Osteoblast (primary cell): ENCODE results near the gene SPTBN1. TPM values are rescaled to one million over a fixed set of nuclear protein-coding genes. Genes with fewer than 3 reads are reported as not detected.
A peak's percentile ranks its signal among the peaks of the same experiment; 100 is the strongest.

ENCODE experiments used
- DNase-seq: peaks from one replicate; pipeline ENCODE4 v3.0.0; 2011; ENCODE audit warnings: low spot score, mixed read lengths; ENCODE audit not compliant: insufficient read length; ENCODE audit errors: missing footprints
- H2AFZ ChIP-seq: 2 replicates; pipeline ENCODE4 v1.6.0; 2011; ENCODE audit warnings: mild to moderate bottlenecking, low read length
- H3K27ac ChIP-seq: 2 replicates; pipeline ENCODE4 v1.5.1; 2011; ENCODE audit warnings: mild to moderate bottlenecking, low read depth, low read length, moderate library complexity
- H3K27me3 ChIP-seq: 2 replicates; pipeline ENCODE4 v1.6.0; 2012; ENCODE audit warnings: mild to moderate bottlenecking, control low read depth, inconsistent platforms, low read length, moderate library complexity; ENCODE audit not compliant: insufficient read depth
- H3K36me3 ChIP-seq: 2 replicates; pipeline ENCODE4 v1.5.1; 2011; ENCODE audit warnings: mild to moderate bottlenecking, low read length, control low read depth, moderate library complexity; ENCODE audit not compliant: insufficient read depth
- H3K4me1 ChIP-seq: 2 replicates; pipeline ENCODE4 v1.5.1; 2011; ENCODE audit warnings: mild to moderate bottlenecking, low read length, control low read depth, moderate library complexity; ENCODE audit not compliant: insufficient read depth
- H3K4me2 ChIP-seq: 2 replicates; pipeline ENCODE4 v1.6.0; 2011; ENCODE audit warnings: mild to moderate bottlenecking, low read length; ENCODE audit not compliant: insufficient read depth
- H3K4me3 ChIP-seq: fragments of 200-600 bp; sonication (generic); 3 replicates; pipeline ENCODE4 v1.5.1; 2012; ENCODE audit warnings: mild to moderate bottlenecking, low read length, inconsistent platforms; ENCODE audit not compliant: insufficient read depth
- H3K79me2 ChIP-seq: 2 replicates; pipeline ENCODE4 v1.6.0; 2012; ENCODE audit warnings: mild to moderate bottlenecking, low read length, control low read depth, inconsistent platforms; ENCODE audit not compliant: insufficient read depth
- H3K9me3 ChIP-seq: 2 replicates; pipeline ENCODE4 v1.5.1; 2011; ENCODE audit warnings: low read depth, low read length, control low read depth
- H4K20me1 ChIP-seq: 2 replicates; pipeline ENCODE4 v1.6.0; 2012; ENCODE audit warnings: mild to moderate bottlenecking, low read length, control low read depth; ENCODE audit not compliant: insufficient read depth
- CTCF ChIP-seq: IDR thresholded peaks from 2 replicates; pipeline ENCODE4 v1.5.1; 2011; ENCODE audit warnings: mild to moderate bottlenecking, low read depth, low read length, moderate library complexity; ENCODE audit errors: extremely low read depth
- total RNA-seq: library from RNA; depleted of rRNA; stranded (reverse); fragments of >200 nt; gene quantifications from 2 replicates; pipeline ENCODE4 v1.2.3, GENCODE V29; 2012

Gene SPTBN1
- total RNA-seq, 1 donor: 249 TPM

DNA sequence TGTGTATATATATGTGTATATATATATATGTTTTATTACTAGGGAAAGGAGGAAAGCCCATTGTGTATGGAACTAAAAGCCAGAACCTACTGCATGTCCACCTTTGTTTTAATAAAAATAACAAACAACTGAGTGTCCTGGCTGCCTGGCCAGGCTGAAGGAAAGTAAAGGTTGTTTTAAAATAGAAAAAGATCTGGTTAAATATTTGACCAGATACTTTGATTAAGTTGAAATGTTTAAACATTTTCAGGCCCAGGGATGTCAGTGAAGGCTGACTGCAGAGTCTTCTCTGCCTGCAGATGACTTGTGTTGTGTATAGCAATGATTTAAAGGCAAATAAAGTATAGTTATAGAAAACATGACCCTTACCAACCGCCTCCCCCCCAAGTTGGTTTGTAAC lies 22.8 kb downstream of the SPTBN1 start:
- H4K20me1 ChIP-seq: peaks cover 22% of the 10 kb centered on the region
- no peak overlapping the region for H3K4me3 ChIP-seq

GRCh38 chr2:54479424-54479823 lies 23.3 kb downstream of the SPTBN1 start:
- no peak for DNase-seq
- Histone ChIP-seq H3K4me2 (no peak overlapping the region), H3K4me1 (peaks cover 22% of the 10 kb centered on the region), H3K9me3 (no peaks in the 10 kb centered on the region), H3K79me2 (peaks cover 92% of the 10 kb centered on the region), H3K27ac (no peak overlapping the region), H3K27me3 (no peaks in the 10 kb centered on the region), H4K20me1 (peaks cover 28% of the 10 kb centered on the region), H3K36me3 (no peaks in the 10 kb centered on the region), H2AFZ (no peak overlapping the region), H3K4me3 (no peak overlapping the region)
- no peak for TF ChIP-seq CTCF

More for the DNA sequence above, 22.8 kb downstream of the SPTBN1 start:
- DNase-seq: no peak
- Histone ChIP-seq H2AFZ (no peak overlapping the region), H3K4me1 (peaks cover 17% of the 10 kb centered on the region), H3K4me2 (no peak overlapping the region), H3K27ac (no peak overlapping the region), H3K9me3 (no peaks in the 10 kb centered on the region), H3K79me2 (peaks cover 91% of the 10 kb centered on the region), H3K27me3 (no peaks in the 10 kb centered on the region), H3K36me3 (no peaks in the 10 kb centered on the region)
- TF ChIP-seq CTCF: no peak

DNA sequence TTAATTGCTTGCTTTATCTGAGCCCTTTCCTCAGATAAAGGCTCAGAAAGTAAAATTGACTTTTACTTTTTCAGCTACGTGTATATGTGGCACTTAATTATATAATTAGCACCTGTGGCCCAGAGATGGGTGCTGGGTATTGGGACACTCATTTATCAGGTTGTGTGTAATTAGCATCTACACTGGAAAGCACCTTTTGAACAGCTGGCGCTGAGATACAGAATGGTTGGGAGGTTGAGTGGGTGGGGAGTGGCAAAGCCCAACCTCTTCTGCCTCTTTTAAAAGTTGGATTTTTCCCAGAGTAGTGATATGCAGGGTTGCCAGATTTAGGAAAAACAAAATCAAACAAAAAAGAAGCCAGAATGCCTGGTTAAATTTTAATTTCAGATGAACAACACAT lies 23.9 kb downstream of the SPTBN1 start:
- H3K27me3 ChIP-seq: no peaks in the 10 kb centered on the region
- DNase-seq: no peak
- no peak overlapping the region for H2AFZ ChIP-seq
- no peak overlapping the region for H3K4me2 ChIP-seq
- peaks cover 93% of the 10 kb centered on the region for H3K79me2 ChIP-seq
- H3K27ac ChIP-seq: no peak overlapping the region
- TF ChIP-seq CTCF: no peak
- no peaks in the 10 kb centered on the region for H3K9me3 ChIP-seq
- H3K36me3 ChIP-seq: no peaks in the 10 kb centered on the region
- H4K20me1 ChIP-seq: peaks cover 32% of the 10 kb centered on the region
- no peak overlapping the region for H3K4me3 ChIP-seq
- peaks cover 23% of the 10 kb centered on the region for H3K4me1 ChIP-seq

GRCh38 chr2:54481686-54482085 lies 25.6 kb downstream of the SPTBN1 start:
- Histone ChIP-seq H3K27me3 (no peaks in the 10 kb centered on the region), H4K20me1 (peaks cover 24% of the 10 kb centered on the region), H3K27ac (peak overlapping the region; percentile 1), H3K36me3 (no peaks in the 10 kb centered on the region), H3K4me1 (peaks cover 23% of the 10 kb centered on the region), H3K4me3 (no peak overlapping the region), H3K9me3 (no peaks in the 10 kb centered on the region), H2AFZ (no peak overlapping the region), H3K79me2 (peaks cover 82% of the 10 kb centered on the region), H3K4me2 (no peak overlapping the region)
- no peak for TF ChIP-seq CTCF
- DNase-seq: no peak
